Hepatocyte (in vitro differentiated cells): ENCODE data around the gene DNAJC21.

ENCODE experiments used
- EZH2 ChIP-seq: fragments of 200-600 bp; sonication (generic); IDR thresholded peaks from 2 replicates; pipeline ENCODE4 v1.6.1; 2016; ENCODE audit warnings: antibody characterized with exemption, mild to moderate bottlenecking, borderline replicate concordance
- TF ChIP-seq, protein P1 (sequence below): fragments of 200-600 bp; sonication (generic); IDR thresholded peaks from 2 replicates; pipeline ENCODE4 v1.5.1; 2016; ENCODE audit warnings: antibody characterized with exemption, mild to moderate bottlenecking; ENCODE audit not compliant: poor library complexity

DNA sequence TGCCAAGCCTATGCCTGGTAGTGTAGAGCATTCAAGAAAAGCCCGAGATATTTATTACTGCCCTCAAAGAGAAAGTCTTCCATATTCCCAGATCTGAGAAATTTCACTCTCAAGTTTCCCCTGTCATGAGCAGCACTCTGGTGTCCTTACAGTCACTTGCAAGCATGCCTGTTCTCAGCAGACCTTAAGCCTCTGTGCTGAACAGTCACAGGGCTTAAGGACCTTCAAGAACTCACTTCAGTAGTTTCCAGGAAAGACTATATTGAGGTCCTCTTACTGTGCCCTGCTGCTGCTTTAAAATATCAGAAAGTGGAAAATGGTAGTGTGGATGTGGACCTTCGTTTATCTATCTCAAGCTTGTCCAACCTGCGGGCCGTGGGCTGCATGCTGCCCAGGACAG, 53.5 kb downstream of the DNAJC21 start:
- TF ChIP-seq, protein P1, sequence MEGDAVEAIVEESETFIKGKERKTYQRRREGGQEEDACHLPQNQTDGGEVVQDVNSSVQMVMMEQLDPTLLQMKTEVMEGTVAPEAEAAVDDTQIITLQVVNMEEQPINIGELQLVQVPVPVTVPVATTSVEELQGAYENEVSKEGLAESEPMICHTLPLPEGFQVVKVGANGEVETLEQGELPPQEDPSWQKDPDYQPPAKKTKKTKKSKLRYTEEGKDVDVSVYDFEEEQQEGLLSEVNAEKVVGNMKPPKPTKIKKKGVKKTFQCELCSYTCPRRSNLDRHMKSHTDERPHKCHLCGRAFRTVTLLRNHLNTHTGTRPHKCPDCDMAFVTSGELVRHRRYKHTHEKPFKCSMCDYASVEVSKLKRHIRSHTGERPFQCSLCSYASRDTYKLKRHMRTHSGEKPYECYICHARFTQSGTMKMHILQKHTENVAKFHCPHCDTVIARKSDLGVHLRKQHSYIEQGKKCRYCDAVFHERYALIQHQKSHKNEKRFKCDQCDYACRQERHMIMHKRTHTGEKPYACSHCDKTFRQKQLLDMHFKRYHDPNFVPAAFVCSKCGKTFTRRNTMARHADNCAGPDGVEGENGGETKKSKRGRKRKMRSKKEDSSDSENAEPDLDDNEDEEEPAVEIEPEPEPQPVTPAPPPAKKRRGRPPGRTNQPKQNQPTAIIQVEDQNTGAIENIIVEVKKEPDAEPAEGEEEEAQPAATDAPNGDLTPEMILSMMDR: no peak
- no peak for TF ChIP-seq EZH2
